GM23338 (cell line): ENCODE measurements around the gene SLAMF8.

Experiments used
- CREB1 ChIP-seq: fragments of 250-450 bp; sonication (Bioruptor Pico); IDR thresholded peaks from 2 replicates; pipeline ENCODE4 v1.5.0; 2020; ENCODE audit warnings: low read depth, mild to moderate bottlenecking, moderate library complexity
- ETS1 ChIP-seq: IDR thresholded peaks from 2 replicates; pipeline ENCODE4 v1.6.1; 2016; ENCODE audit warnings: antibody characterized with exemption
- EZH2 ChIP-seq: fragments of 200-600 bp; sonication (generic); IDR thresholded peaks from one replicate; pipeline ENCODE4 v1.8.0; 2017; ENCODE audit warnings: antibody characterized with exemption, mild to moderate bottlenecking, low read depth; ENCODE audit not compliant: unreplicated experiment
- EZH2phosphoT487 ChIP-seq: fragments of 200-600 bp; sonication (generic); IDR thresholded peaks from one replicate; pipeline ENCODE4 v1.8.1; 2018; ENCODE audit warnings: antibody characterized with exemption; ENCODE audit not compliant: unreplicated experiment
- JUNB ChIP-seq: IDR thresholded peaks from one replicate; pipeline ENCODE4 v1.6.1; 2016; ENCODE audit warnings: antibody characterized with exemption; ENCODE audit not compliant: unreplicated experiment
- NANOG ChIP-seq: IDR thresholded peaks from 2 replicates; pipeline ENCODE4 v1.6.1; 2016; ENCODE audit warnings: antibody characterized with exemption, borderline replicate concordance
- POLR2AphosphoS5 ChIP-seq: IDR thresholded peaks from 2 replicates; pipeline ENCODE4 v1.6.1; 2016; ENCODE audit warnings: antibody characterized with exemption, low read depth
- ZNF331 ChIP-seq: fragments of 250-450 bp; sonication (Bioruptor Pico); IDR thresholded peaks from 2 replicates; pipeline ENCODE4 v1.5.0; 2020; ENCODE audit warnings: low read depth, mild to moderate bottlenecking, moderate library complexity
- TF ChIP-seq, protein P1 (sequence below), 2 experiments: fragments of 200-600 bp in 1 of 2; sonication (generic) in 1 of 2; conservative IDR thresholded peaks; 2 replicates each; pipeline versions ENCODE4 v1.5.1 to v1.6.1; 2016 to 2017; ENCODE audit warnings: antibody characterized with exemption in 2 of 2, low read depth in 2 of 2, mild to moderate bottlenecking in 2 of 2, moderate library complexity in 1 of 2
- TF ChIP-seq, protein P2 (sequence below): fragments of 250-450 bp; sonication (Bioruptor Pico); IDR thresholded peaks from 2 replicates; pipeline ENCODE4 v1.5.0; 2020; ENCODE audit warnings: mild to moderate bottlenecking, moderate library complexity
- TF ChIP-seq, protein P3 (sequence below): IDR thresholded peaks from one replicate; pipeline ENCODE4 v1.6.1; 2018; ENCODE audit warnings: antibody characterized with exemption; ENCODE audit not compliant: unreplicated experiment

DNA sequence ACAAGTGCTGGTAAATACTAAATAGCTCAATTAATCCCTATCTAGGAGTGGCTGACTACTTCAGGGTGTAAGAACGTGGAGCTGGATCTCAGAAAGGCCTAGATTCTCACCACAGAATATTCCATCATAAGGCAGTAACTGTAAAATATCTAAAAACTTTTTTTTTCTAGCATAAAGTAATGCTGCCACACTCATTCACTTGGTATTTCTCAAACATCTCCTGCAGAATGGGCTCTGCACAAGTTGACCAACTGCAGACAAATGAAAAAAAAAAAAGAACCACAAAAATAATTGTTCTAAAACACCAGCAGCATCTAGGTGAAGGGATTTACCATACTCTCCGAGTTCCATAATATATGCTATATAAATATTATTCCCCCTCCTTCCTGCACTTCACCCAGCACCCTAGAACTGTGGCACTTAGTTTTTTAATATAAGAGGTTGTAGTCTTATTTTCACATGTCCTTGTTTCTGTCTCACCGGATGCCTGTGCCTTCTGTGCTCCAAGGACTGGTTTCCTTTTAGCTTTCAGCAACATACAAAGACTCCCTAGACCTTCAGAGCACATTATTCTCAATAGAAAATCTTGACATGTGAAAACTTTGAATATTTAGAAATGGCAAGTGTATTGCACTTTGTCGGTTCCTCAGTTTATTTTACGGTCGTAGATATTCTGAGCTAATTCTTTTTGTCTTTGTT is 26.9 kb downstream of the SLAMF8 start:
- TF ChIP-seq, protein P1, sequence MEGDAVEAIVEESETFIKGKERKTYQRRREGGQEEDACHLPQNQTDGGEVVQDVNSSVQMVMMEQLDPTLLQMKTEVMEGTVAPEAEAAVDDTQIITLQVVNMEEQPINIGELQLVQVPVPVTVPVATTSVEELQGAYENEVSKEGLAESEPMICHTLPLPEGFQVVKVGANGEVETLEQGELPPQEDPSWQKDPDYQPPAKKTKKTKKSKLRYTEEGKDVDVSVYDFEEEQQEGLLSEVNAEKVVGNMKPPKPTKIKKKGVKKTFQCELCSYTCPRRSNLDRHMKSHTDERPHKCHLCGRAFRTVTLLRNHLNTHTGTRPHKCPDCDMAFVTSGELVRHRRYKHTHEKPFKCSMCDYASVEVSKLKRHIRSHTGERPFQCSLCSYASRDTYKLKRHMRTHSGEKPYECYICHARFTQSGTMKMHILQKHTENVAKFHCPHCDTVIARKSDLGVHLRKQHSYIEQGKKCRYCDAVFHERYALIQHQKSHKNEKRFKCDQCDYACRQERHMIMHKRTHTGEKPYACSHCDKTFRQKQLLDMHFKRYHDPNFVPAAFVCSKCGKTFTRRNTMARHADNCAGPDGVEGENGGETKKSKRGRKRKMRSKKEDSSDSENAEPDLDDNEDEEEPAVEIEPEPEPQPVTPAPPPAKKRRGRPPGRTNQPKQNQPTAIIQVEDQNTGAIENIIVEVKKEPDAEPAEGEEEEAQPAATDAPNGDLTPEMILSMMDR (conservative IDR thresholded peaks at IDR 0.05; ENCODE audit: low read depth in 2 of 2): no peak
- no peak for TF ChIP-seq EZH2
- TF ChIP-seq EZH2phosphoT487: no peak
- no peak for TF ChIP-seq ZNF331 (CRISPR knock-in tag)
- TF ChIP-seq POLR2AphosphoS5: no peak
- no peak for TF ChIP-seq JUNB
- TF ChIP-seq, protein P2, sequence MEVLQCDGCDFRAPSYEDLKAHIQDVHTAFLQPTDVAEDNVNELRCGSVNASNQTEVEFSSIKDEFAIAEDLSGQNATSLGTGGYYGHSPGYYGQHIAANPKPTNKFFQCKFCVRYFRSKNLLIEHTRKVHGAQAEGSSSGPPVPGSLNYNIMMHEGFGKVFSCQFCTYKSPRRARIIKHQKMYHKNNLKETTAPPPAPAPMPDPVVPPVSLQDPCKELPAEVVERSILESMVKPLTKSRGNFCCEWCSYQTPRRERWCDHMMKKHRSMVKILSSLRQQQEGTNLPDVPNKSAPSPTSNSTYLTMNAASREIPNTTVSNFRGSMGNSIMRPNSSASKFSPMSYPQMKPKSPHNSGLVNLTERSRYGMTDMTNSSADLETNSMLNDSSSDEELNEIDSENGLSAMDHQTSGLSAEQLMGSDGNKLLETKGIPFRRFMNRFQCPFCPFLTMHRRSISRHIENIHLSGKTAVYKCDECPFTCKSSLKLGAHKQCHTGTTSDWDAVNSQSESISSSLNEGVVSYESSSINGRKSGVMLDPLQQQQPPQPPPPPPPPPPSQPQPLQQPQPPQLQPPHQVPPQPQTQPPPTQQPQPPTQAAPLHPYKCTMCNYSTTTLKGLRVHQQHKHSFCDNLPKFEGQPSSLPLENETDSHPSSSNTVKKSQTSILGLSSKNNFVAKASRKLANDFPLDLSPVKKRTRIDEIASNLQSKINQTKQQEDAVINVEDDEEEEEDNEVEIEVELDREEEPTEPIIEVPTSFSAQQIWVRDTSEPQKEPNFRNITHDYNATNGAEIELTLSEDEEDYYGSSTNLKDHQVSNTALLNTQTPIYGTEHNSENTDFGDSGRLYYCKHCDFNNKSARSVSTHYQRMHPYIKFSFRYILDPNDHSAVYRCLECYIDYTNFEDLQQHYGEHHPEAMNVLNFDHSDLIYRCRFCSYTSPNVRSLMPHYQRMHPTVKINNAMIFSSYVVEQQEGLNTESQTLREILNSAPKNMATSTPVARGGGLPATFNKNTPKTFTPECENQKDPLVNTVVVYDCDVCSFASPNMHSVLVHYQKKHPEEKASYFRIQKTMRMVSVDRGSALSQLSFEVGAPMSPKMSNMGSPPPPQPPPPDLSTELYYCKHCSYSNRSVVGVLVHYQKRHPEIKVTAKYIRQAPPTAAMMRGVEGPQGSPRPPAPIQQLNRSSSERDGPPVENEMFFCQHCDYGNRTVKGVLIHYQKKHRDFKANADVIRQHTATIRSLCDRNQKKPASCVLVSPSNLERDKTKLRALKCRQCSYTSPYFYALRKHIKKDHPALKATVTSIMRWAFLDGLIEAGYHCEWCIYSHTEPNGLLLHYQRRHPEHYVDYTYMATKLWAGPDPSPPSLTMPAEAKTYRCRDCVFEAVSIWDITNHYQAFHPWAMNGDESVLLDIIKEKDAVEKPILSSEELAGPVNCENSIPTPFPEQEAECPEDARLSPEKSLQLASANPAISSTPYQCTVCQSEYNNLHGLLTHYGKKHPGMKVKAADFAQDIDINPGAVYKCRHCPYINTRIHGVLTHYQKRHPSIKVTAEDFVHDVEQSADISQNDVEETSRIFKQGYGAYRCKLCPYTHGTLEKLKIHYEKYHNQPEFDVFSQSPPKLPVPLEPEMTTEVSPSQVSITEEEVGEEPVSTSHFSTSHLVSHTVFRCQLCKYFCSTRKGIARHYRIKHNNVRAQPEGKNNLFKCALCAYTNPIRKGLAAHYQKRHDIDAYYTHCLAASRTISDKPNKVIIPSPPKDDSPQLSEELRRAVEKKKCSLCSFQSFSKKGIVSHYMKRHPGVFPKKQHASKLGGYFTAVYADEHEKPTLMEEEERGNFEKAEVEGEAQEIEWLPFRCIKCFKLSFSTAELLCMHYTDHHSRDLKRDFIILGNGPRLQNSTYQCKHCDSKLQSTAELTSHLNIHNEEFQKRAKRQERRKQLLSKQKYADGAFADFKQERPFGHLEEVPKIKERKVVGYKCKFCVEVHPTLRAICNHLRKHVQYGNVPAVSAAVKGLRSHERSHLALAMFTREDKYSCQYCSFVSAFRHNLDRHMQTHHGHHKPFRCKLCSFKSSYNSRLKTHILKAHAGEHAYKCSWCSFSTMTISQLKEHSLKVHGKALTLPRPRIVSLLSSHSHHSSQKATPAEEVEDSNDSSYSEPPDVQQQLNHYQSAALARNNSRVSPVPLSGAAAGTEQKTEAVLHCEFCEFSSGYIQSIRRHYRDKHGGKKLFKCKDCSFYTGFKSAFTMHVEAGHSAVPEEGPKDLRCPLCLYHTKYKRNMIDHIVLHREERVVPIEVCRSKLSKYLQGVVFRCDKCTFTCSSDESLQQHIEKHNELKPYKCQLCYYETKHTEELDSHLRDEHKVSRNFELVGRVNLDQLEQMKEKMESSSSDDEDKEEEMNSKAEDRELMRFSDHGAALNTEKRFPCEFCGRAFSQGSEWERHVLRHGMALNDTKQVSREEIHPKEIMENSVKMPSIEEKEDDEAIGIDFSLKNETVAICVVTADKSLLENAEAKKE (CRISPR knock-in tag): no peak
- TF ChIP-seq, protein P3, sequence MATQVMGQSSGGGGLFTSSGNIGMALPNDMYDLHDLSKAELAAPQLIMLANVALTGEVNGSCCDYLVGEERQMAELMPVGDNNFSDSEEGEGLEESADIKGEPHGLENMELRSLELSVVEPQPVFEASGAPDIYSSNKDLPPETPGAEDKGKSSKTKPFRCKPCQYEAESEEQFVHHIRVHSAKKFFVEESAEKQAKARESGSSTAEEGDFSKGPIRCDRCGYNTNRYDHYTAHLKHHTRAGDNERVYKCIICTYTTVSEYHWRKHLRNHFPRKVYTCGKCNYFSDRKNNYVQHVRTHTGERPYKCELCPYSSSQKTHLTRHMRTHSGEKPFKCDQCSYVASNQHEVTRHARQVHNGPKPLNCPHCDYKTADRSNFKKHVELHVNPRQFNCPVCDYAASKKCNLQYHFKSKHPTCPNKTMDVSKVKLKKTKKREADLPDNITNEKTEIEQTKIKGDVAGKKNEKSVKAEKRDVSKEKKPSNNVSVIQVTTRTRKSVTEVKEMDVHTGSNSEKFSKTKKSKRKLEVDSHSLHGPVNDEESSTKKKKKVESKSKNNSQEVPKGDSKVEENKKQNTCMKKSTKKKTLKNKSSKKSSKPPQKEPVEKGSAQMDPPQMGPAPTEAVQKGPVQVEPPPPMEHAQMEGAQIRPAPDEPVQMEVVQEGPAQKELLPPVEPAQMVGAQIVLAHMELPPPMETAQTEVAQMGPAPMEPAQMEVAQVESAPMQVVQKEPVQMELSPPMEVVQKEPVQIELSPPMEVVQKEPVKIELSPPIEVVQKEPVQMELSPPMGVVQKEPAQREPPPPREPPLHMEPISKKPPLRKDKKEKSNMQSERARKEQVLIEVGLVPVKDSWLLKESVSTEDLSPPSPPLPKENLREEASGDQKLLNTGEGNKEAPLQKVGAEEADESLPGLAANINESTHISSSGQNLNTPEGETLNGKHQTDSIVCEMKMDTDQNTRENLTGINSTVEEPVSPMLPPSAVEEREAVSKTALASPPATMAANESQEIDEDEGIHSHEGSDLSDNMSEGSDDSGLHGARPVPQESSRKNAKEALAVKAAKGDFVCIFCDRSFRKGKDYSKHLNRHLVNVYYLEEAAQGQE: no peak
- TF ChIP-seq CREB1: no peak
- TF ChIP-seq NANOG: no peak
- no peak for TF ChIP-seq ETS1
